SK-N-SH (cell line): ENCODE data around the gene SEMG1. TPM values are rescaled to one million over a fixed set of nuclear protein-coding genes. Genes with fewer than 3 reads are reported as not detected.

Experiments used
- CTCF ChIA-PET: fragments of 300-600, 350-600 bp; formaldehyde crosslinking; extraction: SDS; loops from one replicate; lab custom pipeline; 2021; lab: Yijun Ruan, JAX
- POLR2A ChIA-PET: fragments of 350-600 bp; sonication (Branson Sonifier 250); formaldehyde crosslinking; extraction: SDS; loops from one replicate; lab custom pipeline; 2020; ENCODE audit warnings: antibody characterized with exemption, inconsistent platforms; lab: Yijun Ruan, JAX
- DNase-seq: peaks from one replicate; pipeline ENCODE4 v3.0.0; 2012
- H2AFZ ChIP-seq: fragments of 200-600 bp; sonication (generic); 2 replicates; pipeline ENCODE4 v1.8.1; 2016; ENCODE audit warnings: antibody characterized with exemption, mild to moderate bottlenecking, low read depth
- H3F3A ChIP-seq: fragments of 200-600 bp; sonication (generic); replicated peaks from 2 replicates; pipeline ENCODE3; 2016; ENCODE audit warnings: antibody characterized with exemption, mild to moderate bottlenecking; ENCODE audit not compliant: insufficient read depth
- H3K27ac ChIP-seq, 2 experiments: fragments of 200-500 bp in 1 of 2; fragments of 200-600 bp in 1 of 2; sonication (Bioruptor generic) in 1 of 2; sonication (generic), shearing (Covaris generic) in 1 of 2; 2 replicates each; pipeline versions ENCODE4 v1.5.1 to v1.6.1; 2014 to 2016; ENCODE audit warnings: low read depth in 2 of 2, inconsistent platforms in 1 of 2, low read length in 1 of 2, mild to moderate bottlenecking in 1 of 2, mixed read lengths in 1 of 2
- H3K27me3 ChIP-seq: fragments of 200-600 bp; sonication (generic), shearing (Covaris generic); 2 replicates; pipeline ENCODE4 v1.6.1; 2016; ENCODE audit warnings: mixed run types; ENCODE audit not compliant: insufficient read depth
- H3K36me3 ChIP-seq, 2 experiments: fragments of 200-500 bp in 1 of 2; fragments of 200-600 bp in 1 of 2; sonication (Bioruptor generic) in 1 of 2; sonication (generic) in 1 of 2; replicated peaks in 1 of 2; 2 replicates each; pipeline versions ENCODE3 to v1.5.1; 2014 to 2016; ENCODE audit warnings: low read length in 1 of 2, mild to moderate bottlenecking in 1 of 2; ENCODE audit not compliant: insufficient read depth in 2 of 2, control insufficient read depth in 1 of 2
- H3K4me1 ChIP-seq, 2 experiments: fragments of 200-500 bp in 1 of 2; fragments of 200-600 bp in 1 of 2; sonication (Bioruptor generic) in 1 of 2; sonication (generic), shearing (Covaris generic) in 1 of 2; 2 replicates each; pipeline versions ENCODE4 v1.5.1 to v1.6.1; 2014 to 2016; ENCODE audit warnings: low read depth in 1 of 2, low read length in 1 of 2, mixed run types in 1 of 2; ENCODE audit not compliant: insufficient read depth in 2 of 2, control insufficient read depth in 1 of 2
- H3K4me2 ChIP-seq: fragments of 200-600 bp; sonication (generic), shearing (Covaris generic); 2 replicates; pipeline ENCODE4 v1.6.1; 2017; ENCODE audit warnings: mixed run types
- H3K4me3 ChIP-seq, 2 experiments: fragments of 200-500 bp in 1 of 2; fragments of 200-600 bp in 1 of 2; sonication (Bioruptor generic) in 1 of 2; sonication (generic), shearing (Covaris generic) in 1 of 2; 2 replicates each; pipeline versions ENCODE4 v1.5.1 to v1.8.1; 2014 to 2016; ENCODE audit warnings: low read depth in 2 of 2, inconsistent platforms in 1 of 2, low read length in 1 of 2, mild to moderate bottlenecking in 1 of 2, mixed read lengths in 1 of 2, moderate library complexity in 1 of 2
- H3K79me2 ChIP-seq: fragments of 200-600 bp; sonication (generic); 2 replicates; pipeline ENCODE4 v1.8.1; 2017; ENCODE audit warnings: mild to moderate bottlenecking; ENCODE audit not compliant: insufficient read depth
- H3K9ac ChIP-seq: fragments of 200-600 bp; sonication (generic); 2 replicates; pipeline ENCODE4 v1.6.1; 2017; ENCODE audit warnings: mixed run types
- H3K9me2 ChIP-seq: fragments of 200-600 bp; sonication (generic); 2 replicates; pipeline ENCODE4 v1.6.1; 2017; ENCODE audit warnings: mixed run types
- H3K9me3 ChIP-seq: fragments of 200-600 bp; sonication (generic); 2 replicates; pipeline ENCODE4 v1.6.1; 2017; ENCODE audit warnings: mixed run types, mild to moderate bottlenecking, moderate library complexity
- H4K20me1 ChIP-seq: fragments of 200-600 bp; sonication (generic); 2 replicates; pipeline ENCODE4 v1.6.1; 2017; ENCODE audit warnings: mild to moderate bottlenecking, mixed run types; ENCODE audit not compliant: insufficient read depth
- ELF1 ChIP-seq: IDR thresholded peaks from 2 replicates; pipeline ENCODE4 v1.4.0; 2012
- EZH2phosphoT487 ChIP-seq: fragments of 200-600 bp; sonication (generic); IDR thresholded peaks from 2 replicates; pipeline ENCODE4 v1.6.1; 2017; ENCODE audit warnings: low read depth, mixed run types, mild to moderate bottlenecking, antibody characterized with exemption, moderate library complexity, borderline replicate concordance
- FOXJ3 ChIP-seq: sonication (generic); formaldehyde crosslinking; IDR thresholded peaks from 2 replicates; pipeline ENCODE4 v1.5.1; 2020; ENCODE audit warnings: mild to moderate bottlenecking, missing genetic modification reagents
- FOXM1 ChIP-seq: IDR thresholded peaks from 2 replicates; pipeline ENCODE4 v1.4.0; 2012; ENCODE audit warnings: low read depth, mild to moderate bottlenecking
- GATA2 ChIP-seq: sonication (generic); formaldehyde crosslinking; IDR thresholded peaks from 2 replicates; pipeline ENCODE4 v1.5.0; 2020; ENCODE audit warnings: mild to moderate bottlenecking, missing genetic modification reagents
- MXI1 ChIP-seq: IDR thresholded peaks from 2 replicates; pipeline ENCODE4 v1.6.1; 2012; ENCODE audit warnings: mild to moderate bottlenecking, low read depth, low read length, improper control_type of control experiment
- POLR2AphosphoS5 ChIP-seq: IDR thresholded peaks from 2 replicates; pipeline ENCODE4 v1.6.1; 2012; ENCODE audit warnings: low read depth, low read length
- RAD21 ChIP-seq: IDR thresholded peaks from 2 replicates; pipeline ENCODE4 v1.6.1; 2012; ENCODE audit warnings: mild to moderate bottlenecking, low read length
- RCOR1 ChIP-seq: fragments of 150-350 bp; IDR thresholded peaks from 2 replicates; pipeline ENCODE4 v1.6.1; 2017; ENCODE audit warnings: antibody characterized with exemption, low read length
- RFX5 ChIP-seq: IDR thresholded peaks from 2 replicates; pipeline ENCODE4 v1.6.1; 2012; ENCODE audit warnings: mild to moderate bottlenecking, improper control_type of control experiment, low read length
- SIN3A ChIP-seq: IDR thresholded peaks from 2 replicates; pipeline ENCODE4 v1.6.1; 2012; ENCODE audit warnings: low read depth, mild to moderate bottlenecking, low read length, moderate library complexity, borderline replicate concordance
- TAF1 ChIP-seq: IDR thresholded peaks from 2 replicates; pipeline ENCODE4 v1.6.1; 2012; ENCODE audit warnings: low read depth, mild to moderate bottlenecking, low read length, moderate library complexity, borderline replicate concordance
- WGBS: methylation state at CpG from one replicate; pipeline ENCODE4 v1.1.6; 2017; ENCODE audit warnings: low lambda C conversion rate; 5-methylcytosine and 5-hydroxymethylcytosine counted together
- polyA plus RNA-seq, 3 experiments: library from polyadenylated mRNA; depleted of rRNA; stranded (reverse); fragments of >200 nt; gene quantifications; 2 replicates each; pipeline ENCODE4 v1.2.3, GENCODE V29; 2012
- TF ChIP-seq, protein P1 (sequence below): IDR thresholded peaks from 2 replicates; pipeline ENCODE4 v1.4.0; 2012; ENCODE audit warnings: low read depth, borderline replicate concordance
- TF ChIP-seq, protein P2 (sequence below): fragments of 200-600 bp; sonication (generic); IDR thresholded peaks from 2 replicates; pipeline ENCODE4 v1.6.1; 2017; ENCODE audit warnings: antibody characterized with exemption, mild to moderate bottlenecking, moderate library complexity
- TF ChIP-seq, protein P3 (sequence below): IDR thresholded peaks from 2 replicates; pipeline ENCODE4 v1.4.0; 2012; ENCODE audit warnings: low read depth, borderline replicate concordance

Gene SEMG1
- polyA plus RNA-seq, 1 of the 3 experiments (the other 2 are of a cell fraction): not detected

DNA sequence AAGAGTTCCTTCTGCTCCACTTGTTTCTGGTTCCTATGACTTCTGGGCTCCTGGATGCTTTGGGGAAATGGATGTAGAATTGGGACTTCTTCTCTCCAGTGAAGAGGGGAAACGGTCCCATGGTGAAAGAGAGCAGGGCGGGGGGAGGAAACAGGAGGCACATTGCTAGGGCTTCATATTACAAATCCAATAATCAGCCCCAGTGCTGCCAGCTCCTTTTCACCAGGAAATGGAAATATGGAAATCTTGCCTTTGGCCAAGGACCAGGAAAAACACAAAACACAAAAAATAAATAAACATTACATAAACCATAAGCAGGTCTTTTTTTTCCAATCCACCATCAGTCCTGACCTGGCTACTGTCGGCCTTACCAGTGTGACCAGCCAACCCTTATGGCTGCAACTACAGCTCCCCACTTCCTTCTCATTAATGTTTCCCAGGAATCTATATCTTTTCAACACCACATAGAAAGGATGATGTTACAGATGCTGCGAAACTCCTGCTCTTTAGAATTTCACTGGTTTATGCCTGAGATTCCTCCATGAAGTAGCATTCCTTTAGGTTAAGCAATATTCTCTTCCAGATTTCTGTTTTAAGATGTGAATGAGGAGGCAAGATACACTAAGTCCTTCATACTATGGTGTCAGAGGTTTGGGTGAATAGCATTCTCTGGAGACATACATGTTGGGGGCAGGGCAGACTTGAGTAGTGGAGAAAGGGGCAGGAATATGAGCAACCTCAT lies 30.1 kb upstream of the SEMG1 start:
- Histone ChIP-seq H3K9me3 (no peaks in the 10 kb centered on the region), H3K4me1 (no peaks in the 10 kb centered on the region; a peak in 1 of 4 replicates), H3K4me3 (no peak overlapping the region), H3K79me2 (no peaks in the 10 kb centered on the region), H3F3A (no peaks in the 10 kb centered on the region), H3K9me2 (no peaks in the 10 kb centered on the region), H3K27ac (no peak overlapping the region), H3K4me2 (no peak overlapping the region), H4K20me1 (no peaks in the 10 kb centered on the region), H2AFZ (no peak overlapping the region), H3K9ac (no peak overlapping the region), H3K36me3 (no peaks in the 10 kb centered on the region), H3K27me3 (no peaks in the 10 kb centered on the region)
- no peak for DNase-seq
- ChIA-PET POLR2A (no interaction called here), CTCF (interaction anchor here (0.8 kb wide), 1 partner anchor 292 kb away, joined by 3 read pairs; no protein-coding TSS in a partner anchor)
- 33% methylated on average over 4 of the region's 4 CpGs for WGBS
- TF ChIP-seq RFX5: no peak
- TF ChIP-seq, protein P1, sequence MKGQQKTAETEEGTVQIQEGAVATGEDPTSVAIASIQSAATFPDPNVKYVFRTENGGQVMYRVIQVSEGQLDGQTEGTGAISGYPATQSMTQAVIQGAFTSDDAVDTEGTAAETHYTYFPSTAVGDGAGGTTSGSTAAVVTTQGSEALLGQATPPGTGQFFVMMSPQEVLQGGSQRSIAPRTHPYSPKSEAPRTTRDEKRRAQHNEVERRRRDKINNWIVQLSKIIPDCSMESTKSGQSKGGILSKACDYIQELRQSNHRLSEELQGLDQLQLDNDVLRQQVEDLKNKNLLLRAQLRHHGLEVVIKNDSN: no peak
- TF ChIP-seq SIN3A: no peak
- TF ChIP-seq ELF1: no peak

DNA sequence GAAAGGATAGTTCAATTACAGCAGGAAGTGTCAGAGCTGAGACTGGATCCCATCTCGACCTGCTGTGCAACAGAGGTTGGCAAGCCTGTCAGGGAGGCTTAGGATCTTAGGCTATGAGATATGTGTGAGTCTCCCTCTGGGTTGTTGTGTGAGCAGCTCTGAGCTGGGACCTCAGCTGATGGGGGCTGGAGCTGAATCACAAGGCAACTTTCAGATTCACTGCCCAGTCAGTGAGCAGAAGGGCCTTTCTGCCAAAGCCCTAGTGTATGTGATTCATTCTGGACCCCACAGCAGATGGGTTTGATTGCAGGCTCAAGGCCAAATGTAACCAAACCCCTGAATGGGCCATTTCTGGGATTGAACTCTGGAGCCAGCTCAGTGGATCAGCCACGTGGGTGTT lies 27.7 kb upstream of the SEMG1 start:
- Histone ChIP-seq H3K27me3 (no peaks in the 10 kb centered on the region), H3K4me1 (peaks cover 0 to 4% of the 10 kb centered on the region in 2 experiments; a peak in 2 of 4 replicates), H3K36me3 (no peaks in the 10 kb centered on the region), H3K4me2 (no peak overlapping the region), H3K9me3 (no peaks in the 10 kb centered on the region), H3K79me2 (no peaks in the 10 kb centered on the region), H3K27ac (no peak overlapping the region), H3F3A (no peaks in the 10 kb centered on the region), H3K4me3 (no peak overlapping the region), H3K9ac (no peak overlapping the region), H3K9me2 (no peaks in the 10 kb centered on the region), H2AFZ (no peak overlapping the region), H4K20me1 (no peaks in the 10 kb centered on the region)
- 6% methylated on average over 2 of the region's 2 CpGs for WGBS
- TF ChIP-seq TAF1 (no peak), GATA2 (CRISPR knock-in tag) (no peak), MXI1 (no peak), POLR2AphosphoS5 (no peak), FOXJ3 (no peak), FOXM1 (no peak), RAD21 (no peak), RCOR1 (no peak), EZH2phosphoT487 (no peak), ELF1 (no peak)
- TF ChIP-seq, protein P2, sequence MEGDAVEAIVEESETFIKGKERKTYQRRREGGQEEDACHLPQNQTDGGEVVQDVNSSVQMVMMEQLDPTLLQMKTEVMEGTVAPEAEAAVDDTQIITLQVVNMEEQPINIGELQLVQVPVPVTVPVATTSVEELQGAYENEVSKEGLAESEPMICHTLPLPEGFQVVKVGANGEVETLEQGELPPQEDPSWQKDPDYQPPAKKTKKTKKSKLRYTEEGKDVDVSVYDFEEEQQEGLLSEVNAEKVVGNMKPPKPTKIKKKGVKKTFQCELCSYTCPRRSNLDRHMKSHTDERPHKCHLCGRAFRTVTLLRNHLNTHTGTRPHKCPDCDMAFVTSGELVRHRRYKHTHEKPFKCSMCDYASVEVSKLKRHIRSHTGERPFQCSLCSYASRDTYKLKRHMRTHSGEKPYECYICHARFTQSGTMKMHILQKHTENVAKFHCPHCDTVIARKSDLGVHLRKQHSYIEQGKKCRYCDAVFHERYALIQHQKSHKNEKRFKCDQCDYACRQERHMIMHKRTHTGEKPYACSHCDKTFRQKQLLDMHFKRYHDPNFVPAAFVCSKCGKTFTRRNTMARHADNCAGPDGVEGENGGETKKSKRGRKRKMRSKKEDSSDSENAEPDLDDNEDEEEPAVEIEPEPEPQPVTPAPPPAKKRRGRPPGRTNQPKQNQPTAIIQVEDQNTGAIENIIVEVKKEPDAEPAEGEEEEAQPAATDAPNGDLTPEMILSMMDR: no peak
- TF ChIP-seq, protein P3, sequence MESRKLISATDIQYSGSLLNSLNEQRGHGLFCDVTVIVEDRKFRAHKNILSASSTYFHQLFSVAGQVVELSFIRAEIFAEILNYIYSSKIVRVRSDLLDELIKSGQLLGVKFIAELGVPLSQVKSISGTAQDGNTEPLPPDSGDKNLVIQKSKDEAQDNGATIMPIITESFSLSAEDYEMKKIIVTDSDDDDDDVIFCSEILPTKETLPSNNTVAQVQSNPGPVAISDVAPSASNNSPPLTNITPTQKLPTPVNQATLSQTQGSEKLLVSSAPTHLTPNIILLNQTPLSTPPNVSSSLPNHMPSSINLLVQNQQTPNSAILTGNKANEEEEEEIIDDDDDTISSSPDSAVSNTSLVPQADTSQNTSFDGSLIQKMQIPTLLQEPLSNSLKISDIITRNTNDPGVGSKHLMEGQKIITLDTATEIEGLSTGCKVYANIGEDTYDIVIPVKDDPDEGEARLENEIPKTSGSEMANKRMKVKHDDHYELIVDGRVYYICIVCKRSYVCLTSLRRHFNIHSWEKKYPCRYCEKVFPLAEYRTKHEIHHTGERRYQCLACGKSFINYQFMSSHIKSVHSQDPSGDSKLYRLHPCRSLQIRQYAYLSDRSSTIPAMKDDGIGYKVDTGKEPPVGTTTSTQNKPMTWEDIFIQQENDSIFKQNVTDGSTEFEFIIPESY: no peak
- no peak for DNase-seq
- ChIA-PET CTCF (no interaction called here), POLR2A (no interaction called here)
